Spleen (tissue), 11 donors: ENCODE measurements around the gene TRIM32. TPM values are rescaled to one million over a fixed set of nuclear protein-coding genes. Genes with fewer than 3 reads are reported as not detected.
A peak's percentile ranks its signal among the peaks of the same experiment; 100 is the strongest.

Source experiments
- DNase-seq: peaks from one replicate; pipeline ENCODE4 v3.0.0-alpha.2; 2020
- H3K27ac ChIP-seq, 8 donors: fragments of 200-600 bp; sonication (generic) in 7 of 8; 1 replicate in 4 of 8; 2 replicates in 4 of 8; pipeline versions ENCODE4 v1.5.0 to v1.8.0; 2016 to 2021; ENCODE audit warnings: inconsistent platforms in 4 of 8, mild to moderate bottlenecking in 4 of 8, moderate library complexity in 1 of 8
- H3K27me3 ChIP-seq, 7 donors: fragments of 200-600 bp; sonication (generic) in 6 of 7; replicated peaks in 1 of 7; 1 replicate in 4 of 7; 2 replicates in 3 of 7; pipeline versions ENCODE4 v1.5.0 to v1.8.0; 2016 to 2021; ENCODE audit warnings: inconsistent platforms in 3 of 7, mild to moderate bottlenecking in 1 of 7
- H3K36me3 ChIP-seq, 6 donors: fragments of 200-600 bp; sonication (generic) in 5 of 6; 1 replicate in 4 of 6; 2 replicates in 2 of 6; pipeline versions ENCODE4 v1.5.0 to v1.8.0; 2016 to 2021; ENCODE audit warnings: inconsistent platforms in 2 of 6
- H3K4me1 ChIP-seq, 6 donors: fragments of 200-600 bp; sonication (generic) in 5 of 6; 1 replicate in 3 of 6; 2 replicates in 3 of 6; pipeline versions ENCODE4 v1.5.0 to v1.8.0; 2016 to 2021; ENCODE audit warnings: inconsistent platforms in 3 of 6
- H3K4me3 ChIP-seq, 8 donors: fragments of 200-600 bp; sonication (generic) in 7 of 8; 1 replicate in 4 of 8; 2 replicates in 4 of 8; pipeline versions ENCODE4 v1.5.0 to v1.8.0; 2016 to 2021; ENCODE audit warnings: inconsistent platforms in 4 of 8, mild to moderate bottlenecking in 4 of 8, moderate library complexity in 2 of 8
- H3K9me3 ChIP-seq, 8 donors: fragments of 200-600 bp; sonication (generic) in 7 of 8; 1 replicate in 4 of 8; 2 replicates in 4 of 8; pipeline versions ENCODE4 v1.5.0 to v1.8.0; 2016 to 2021; ENCODE audit warnings: inconsistent platforms in 4 of 8
- POLR2A ChIP-seq, 3 donors: fragments of 450-650 bp; IDR thresholded peaks; one replicate each; pipeline ENCODE4 v1.5.1; 2017; ENCODE audit warnings: antibody characterized with exemption in 3 of 3, mild to moderate bottlenecking in 1 of 3
- POLR2AphosphoS5 ChIP-seq, 3 donors: sonication (generic); formaldehyde crosslinking; IDR thresholded peaks; one replicate each; pipeline ENCODE4 v1.5.1; 2017; ENCODE audit warnings: antibody characterized with exemption in 3 of 3
- WGBS, 5 donors: extraction: QIAGEN DNeasy Blood & Tissue Kit in 3 of 5; methylation state at CpG; one replicate each; pipeline versions ENCODE4 v1.1.5 to v1.1.7; 2013 to 2018; 5-methylcytosine and 5-hydroxymethylcytosine counted together
- intact Hi-C: fragments of 100-400 bp; cut with DNase I; formaldehyde crosslinking; loops from one replicate; pipeline ENCODE4 v1.15.0; 2023; ENCODE audit warnings: low total_unique reads
- polyA plus RNA-seq, 3 donors: library from polyadenylated mRNA; stranded (reverse); fragments of 200-250 nt; gene quantifications; one replicate each; pipeline ENCODE4 v1.2.1, GENCODE V29; 2013
- total RNA-seq, 7 donors: library from RNA; depleted of rRNA in 3 of 7; stranded (reverse); fragments of >200 nt in 3 of 7; fragmentation: NEBNext Ultra II Directional in 4 of 7; extraction: Animal tissue kit (Norgen Biotek cat#: 25700) in 4 of 7; gene quantifications; one replicate each; pipeline versions ENCODE4 v1.1.0 to v1.2.1, GENCODE V29; 2016 to 2021
- TF ChIP-seq, protein P1 (sequence below), 11 experiments: fragments of 200-600 bp in 7 of 11; fragments of 450-650 bp in 4 of 11; sonication (generic) in 4 of 11; IDR thresholded peaks in 8 of 11; conservative IDR thresholded peaks in 3 of 11; 1 replicate in 7 of 11; 2 replicates in 4 of 11; pipeline versions ENCODE4 v1.4.0 to v1.8.0; 2016 to 2021; ENCODE audit warnings: antibody characterized with exemption in 11 of 11, inconsistent platforms in 4 of 11, mild to moderate bottlenecking in 1 of 11
- donor health status: healthy with polysubstance abuse.
- donor health status: DM: no; HTN: no; CAD: no; lungs with moderate emphysema.
- donor health status: DM: no; HTN: no; CAD: no.
- donor health status: Bipolar disorder and iron deficiency.
- donor health status: healthy.
- donor health status: DM: no; HTN: no; CAD: no.
- donor health status: DM: yes; HTN: yes; CAD: no.

The TRIM32 gene
- total and polyA plus RNA-seq, 10 donors, result 3.1 to 22.1 (median 17.2) TPM

DNA sequence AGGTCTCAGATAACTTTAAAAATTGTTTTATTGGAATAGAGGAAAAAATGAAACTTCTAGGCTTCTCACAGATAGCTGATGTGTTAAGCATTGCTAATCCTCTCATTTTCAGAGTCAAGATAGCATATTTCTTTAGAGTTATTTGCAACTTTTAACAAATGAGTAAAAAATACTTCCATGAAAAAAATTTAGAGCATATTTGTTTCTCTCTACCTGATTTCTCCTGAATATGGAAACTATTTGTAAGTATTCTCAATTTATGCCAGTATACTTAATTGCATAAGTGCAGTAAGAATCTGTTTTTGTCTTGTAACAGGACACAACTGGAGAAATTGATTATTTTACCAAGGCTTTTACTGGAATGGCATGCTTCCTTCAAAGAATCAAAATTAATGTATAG lies 3.6 kb upstream of the TRIM32 start:
- intact Hi-C loops, result no loop called here

DNA sequence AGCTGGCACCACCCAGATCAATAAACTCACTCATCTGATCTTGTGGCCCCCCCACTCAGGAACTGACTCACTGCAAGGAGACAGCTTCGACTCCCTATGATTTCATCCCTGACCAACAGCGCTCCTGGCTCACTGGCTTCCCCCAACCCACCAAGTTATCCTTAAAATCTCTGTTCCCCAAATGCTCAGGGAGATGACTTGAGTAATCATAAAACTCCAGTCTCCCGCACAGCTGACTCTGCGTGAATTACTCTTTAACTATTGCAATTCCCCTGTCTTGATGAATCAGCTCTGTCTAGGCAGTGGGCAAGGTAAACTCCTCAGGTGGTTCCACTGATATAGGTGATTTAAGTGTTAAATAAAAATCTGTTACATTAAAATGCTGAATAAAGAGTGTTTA lies 1.9 kb upstream of the TRIM32 start:
- H3K4me1 ChIP-seq, result peaks cover 9 to 39% (median 33%) of the 10 kb centered on the region in 6 donors

More for the DNA sequence above, 3.6 kb upstream of the TRIM32 start:
- Histone ChIP-seq H3K9me3 (peaks cover 0 to 17% (median 12%) of the 10 kb centered on the region in 8 donors), H3K4me3 (no peak overlapping the region), H3K27me3 (peaks cover 0 to 4% (median 0%) of the 10 kb centered on the region in 7 donors), H3K4me1 (peaks cover 9 to 22% (median 19%) of the 10 kb centered on the region in 6 donors), H3K27ac (no peak overlapping the region), H3K36me3 (no peaks in the 10 kb centered on the region)
- TF ChIP-seq, protein P1, sequence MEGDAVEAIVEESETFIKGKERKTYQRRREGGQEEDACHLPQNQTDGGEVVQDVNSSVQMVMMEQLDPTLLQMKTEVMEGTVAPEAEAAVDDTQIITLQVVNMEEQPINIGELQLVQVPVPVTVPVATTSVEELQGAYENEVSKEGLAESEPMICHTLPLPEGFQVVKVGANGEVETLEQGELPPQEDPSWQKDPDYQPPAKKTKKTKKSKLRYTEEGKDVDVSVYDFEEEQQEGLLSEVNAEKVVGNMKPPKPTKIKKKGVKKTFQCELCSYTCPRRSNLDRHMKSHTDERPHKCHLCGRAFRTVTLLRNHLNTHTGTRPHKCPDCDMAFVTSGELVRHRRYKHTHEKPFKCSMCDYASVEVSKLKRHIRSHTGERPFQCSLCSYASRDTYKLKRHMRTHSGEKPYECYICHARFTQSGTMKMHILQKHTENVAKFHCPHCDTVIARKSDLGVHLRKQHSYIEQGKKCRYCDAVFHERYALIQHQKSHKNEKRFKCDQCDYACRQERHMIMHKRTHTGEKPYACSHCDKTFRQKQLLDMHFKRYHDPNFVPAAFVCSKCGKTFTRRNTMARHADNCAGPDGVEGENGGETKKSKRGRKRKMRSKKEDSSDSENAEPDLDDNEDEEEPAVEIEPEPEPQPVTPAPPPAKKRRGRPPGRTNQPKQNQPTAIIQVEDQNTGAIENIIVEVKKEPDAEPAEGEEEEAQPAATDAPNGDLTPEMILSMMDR (IDR thresholded peaks at IDR 0.05 in 8 of 11, conservative IDR thresholded peaks at IDR 0.05 in 3 of 11), result no peak
- TF ChIP-seq POLR2A (IDR thresholded peaks at IDR 0.05), result no peak
- TF ChIP-seq POLR2AphosphoS5 (IDR thresholded peaks at IDR 0.05), result no peak
- no peak for DNase-seq

DNA sequence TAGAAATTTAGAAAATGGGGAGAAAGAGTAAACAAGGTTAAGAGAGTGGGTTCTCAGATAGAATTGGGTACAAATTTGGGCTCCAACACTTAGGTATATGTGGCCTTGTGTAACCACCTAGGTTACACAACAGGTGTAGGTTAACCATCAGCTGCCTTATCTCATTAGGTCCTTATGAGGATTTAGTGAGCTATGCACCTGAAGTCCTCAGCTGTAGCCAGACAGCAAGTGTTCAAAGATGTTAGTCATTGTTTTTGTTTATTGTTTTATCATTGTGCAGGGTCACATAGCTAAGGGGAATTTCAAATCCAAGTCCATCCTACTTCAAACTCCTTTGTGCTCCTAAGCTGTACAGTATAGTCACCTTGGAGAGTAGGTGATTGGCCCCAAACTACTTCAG lies 970 bp upstream of the TRIM32 start:
- intact Hi-C loops, result no loop called here

More for the DNA sequence above, 1.9 kb upstream of the TRIM32 start:
- Histone ChIP-seq H3K36me3 (no peaks in the 10 kb centered on the region), H3K27ac (no peak overlapping the region), H3K4me3 (no peak overlapping the region), H3K27me3 (peaks cover 0 to 4% (median 0%) of the 10 kb centered on the region in 7 donors), H3K9me3 (peaks cover 0 to 17% (median 12%) of the 10 kb centered on the region in 8 donors)
- intact Hi-C loops, result no loop called here
- DNase-seq, result no peak
- 76 to 96% (median 88%) methylated on average over 4 of the region's 4 CpGs for WGBS, 5 donors
- TF ChIP-seq POLR2A (IDR thresholded peaks at IDR 0.05) (no peak), POLR2AphosphoS5 (IDR thresholded peaks at IDR 0.05) (no peak)
- TF ChIP-seq, protein P1 (IDR thresholded peaks at IDR 0.05 in 8 of 11, conservative IDR thresholded peaks at IDR 0.05 in 3 of 11), result no peak

DNA sequence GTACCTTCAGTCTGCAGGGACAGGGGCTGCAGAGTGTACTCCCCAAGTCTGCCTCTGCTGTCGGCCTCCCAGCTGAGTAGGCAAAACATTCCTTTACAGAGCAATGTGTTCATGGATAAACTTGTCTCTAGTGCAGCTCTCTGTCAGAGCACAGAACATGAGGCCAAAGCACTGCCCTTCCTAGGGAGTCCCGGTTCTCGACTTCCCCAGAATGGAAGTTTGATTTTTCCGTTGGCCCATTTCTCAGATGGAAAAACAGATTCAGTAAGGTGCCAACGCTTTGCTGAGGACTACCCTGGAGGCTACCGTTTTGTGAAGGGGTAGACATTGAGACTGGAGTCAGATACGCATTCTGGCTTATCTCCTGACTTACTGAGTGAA lies 422 bp upstream of the TRIM32 start:
- Histone ChIP-seq H3K36me3 (no peaks in the 10 kb centered on the region), H3K4me1 (peaks cover 9 to 54% (median 39%) of the 10 kb centered on the region in 6 donors), H3K9me3 (peaks cover 0 to 17% (median 12%) of the 10 kb centered on the region in 8 donors), H3K4me3 (peak overlapping the region; percentile 54 to 85 (median 64)), H3K27me3 (peaks cover 0 to 4% (median 0%) of the 10 kb centered on the region in 7 donors), H3K27ac (peak overlapping the region in 7 of 8 donors; percentile 70 to 90 (median 87))
- intact Hi-C loops, result no loop called here
- no peak for TF ChIP-seq POLR2A (IDR thresholded peaks at IDR 0.05)
- TF ChIP-seq, protein P1 (IDR thresholded peaks at IDR 0.05 in 8 of 11, conservative IDR thresholded peaks at IDR 0.05 in 3 of 11), result no peak
- no peak for TF ChIP-seq POLR2AphosphoS5 (IDR thresholded peaks at IDR 0.05)
- DNase-seq, result no peak
- WGBS, 5 donors, result 18 to 23% (median 23%) methylated on average over 7 of the region's 7 CpGs

More for the DNA sequence above, 970 bp upstream of the TRIM32 start:
- no peak for TF ChIP-seq POLR2A (IDR thresholded peaks at IDR 0.05)
- no peak for TF ChIP-seq POLR2AphosphoS5 (IDR thresholded peaks at IDR 0.05)
- TF ChIP-seq, protein P1 (IDR thresholded peaks at IDR 0.05 in 8 of 11, conservative IDR thresholded peaks at IDR 0.05 in 3 of 11), result no peak
- Histone ChIP-seq H3K27ac (no peak overlapping the region), H3K9me3 (peaks cover 0 to 17% (median 12%) of the 10 kb centered on the region in 8 donors), H3K27me3 (peaks cover 0 to 4% (median 0%) of the 10 kb centered on the region in 7 donors), H3K4me3 (peak overlapping the region in 2 of 8 donors; percentile 78 to 85), H3K36me3 (no peaks in the 10 kb centered on the region), H3K4me1 (peaks cover 9 to 48% (median 35%) of the 10 kb centered on the region in 6 donors)
- DNase-seq, result no peak
